G401.6 (cell line): Measurements from ENCODE around the gene KRTAP10-6.
"Not testable (repeated sequence)": the region's sequence is repeated elsewhere in the genome, so short reads cannot be mapped to it uniquely, and the experiment has no call there.

Experiments
- FAIRE-seq: peaks from 2 replicates; lab custom pipeline; 2012; peaks lifted over from hg19 to GRCh38; lab: Jason Lieb, UNC

KRTAP10-6 gene

DNA sequence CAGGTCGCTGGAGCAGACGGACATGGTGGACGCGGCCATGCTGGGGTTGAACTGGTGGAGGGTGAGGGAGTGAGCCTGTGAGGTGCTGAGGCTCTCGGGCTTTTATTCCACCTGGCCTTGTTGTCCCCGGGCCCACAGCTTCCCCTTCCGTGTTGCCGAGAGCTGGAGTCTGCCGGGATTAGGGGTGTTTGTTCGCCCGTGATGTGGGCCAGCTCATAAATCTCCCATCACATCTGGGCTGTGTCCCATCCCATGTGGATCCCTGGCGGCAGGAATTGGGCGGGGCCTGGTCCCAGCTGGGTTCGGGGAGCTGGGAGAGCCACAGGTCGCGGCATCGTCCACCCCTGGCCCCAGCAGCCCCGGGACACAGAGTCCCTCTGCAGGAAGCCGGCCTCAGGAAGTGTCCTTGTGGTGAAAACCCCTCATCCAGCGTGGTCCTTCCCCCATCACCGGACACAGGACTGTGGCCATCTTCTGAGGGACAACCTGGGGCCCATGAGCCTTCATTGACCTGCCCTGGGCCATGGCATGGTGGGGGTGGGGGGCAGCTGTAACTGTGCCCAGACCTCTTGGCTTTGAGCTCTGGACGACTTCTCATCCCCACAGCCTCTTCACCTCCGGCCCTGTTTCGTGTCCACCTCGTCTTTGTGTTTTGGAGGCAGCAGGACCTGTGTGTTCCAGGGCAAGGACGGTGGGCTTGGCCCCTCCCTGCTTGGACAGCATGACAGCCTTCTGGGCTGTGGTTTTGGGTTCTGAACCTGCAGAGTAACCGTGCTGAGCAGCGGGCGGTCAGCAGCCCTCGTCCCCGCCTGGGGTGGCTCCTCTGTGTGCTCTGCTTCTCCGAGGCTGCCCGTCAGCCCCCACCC lies at the start of gene KRTAP10-6:
Gene KRTAP10-6 (minus strand): TSS at position 60 of the 866 bp plus-strand sequence. CDS start 21 bp downstream, at position 39.
- no peak for FAIRE-seq

DNA sequence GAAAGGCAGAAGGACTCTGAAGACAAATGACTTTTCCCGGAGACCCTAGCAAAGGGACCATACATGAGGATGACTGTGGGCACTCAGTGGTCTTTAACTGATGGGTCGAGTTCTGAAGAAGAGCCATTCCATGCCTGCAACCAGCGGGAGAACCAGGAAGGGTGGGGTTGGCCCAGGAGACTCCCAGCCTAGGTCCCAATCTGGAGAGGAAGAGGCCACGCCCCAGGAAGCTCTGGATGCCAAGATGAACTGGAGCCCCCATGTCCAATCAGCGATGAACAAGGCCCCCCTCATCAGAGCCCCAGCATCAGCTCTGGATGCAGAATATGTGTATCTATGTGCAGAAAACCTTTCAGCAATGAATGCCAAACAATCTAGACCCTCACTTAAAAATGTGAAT lies 48.5 kb upstream of the KRTAP10-6 start:
- FAIRE-seq = no peak

GRCh38 chr21:44639331-44639655 lies 47.0 kb upstream of the KRTAP10-6 start:
- no peak for FAIRE-seq

DNA sequence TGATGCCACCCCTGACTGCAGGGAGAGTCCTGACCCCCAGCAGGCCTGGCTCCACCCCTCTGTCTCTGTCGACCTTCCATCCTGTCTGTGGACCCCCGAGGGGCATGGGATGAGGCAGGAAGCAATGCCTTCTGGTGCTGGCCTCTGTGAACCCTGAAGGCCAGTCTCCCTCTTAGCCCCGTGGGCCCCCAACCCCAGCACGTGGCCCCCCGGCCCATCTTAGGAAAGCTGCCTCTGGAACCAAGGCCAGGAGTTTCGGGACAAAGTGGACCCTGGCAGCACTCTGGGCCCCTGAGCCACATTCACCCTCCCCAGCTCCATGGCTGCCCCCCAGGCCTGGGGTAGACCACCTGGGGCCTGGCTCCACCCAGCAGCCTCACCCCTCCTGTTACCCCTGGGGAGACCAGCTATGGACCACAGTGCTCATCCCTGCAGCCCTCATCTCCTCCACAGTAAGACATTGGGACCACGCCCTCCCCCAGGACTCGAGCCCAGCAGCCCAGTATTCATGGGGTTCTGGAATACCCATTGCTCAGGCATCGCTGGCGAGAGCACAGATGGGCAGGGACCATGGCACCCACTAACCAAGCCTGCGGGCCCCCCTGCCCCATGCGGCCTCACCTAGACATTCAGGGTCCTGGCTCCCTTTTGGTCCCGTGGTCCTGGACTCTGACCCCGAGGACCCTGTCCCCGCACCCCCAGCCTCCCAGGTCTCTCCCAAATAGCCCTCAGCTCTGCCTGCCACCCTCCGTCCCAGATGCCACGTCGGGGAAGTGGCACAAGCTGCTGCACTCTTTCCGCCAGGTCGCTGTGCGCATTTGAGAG lies 46.4 kb upstream of the KRTAP10-6 start:
- FAIRE-seq = not testable (repeated sequence)

- FAIRE-seq = not testable (repeated sequence)
Observed at GRCh38 chr21:44637851-44638348, 45.6 kb upstream of the KRTAP10-6 start.

DNA sequence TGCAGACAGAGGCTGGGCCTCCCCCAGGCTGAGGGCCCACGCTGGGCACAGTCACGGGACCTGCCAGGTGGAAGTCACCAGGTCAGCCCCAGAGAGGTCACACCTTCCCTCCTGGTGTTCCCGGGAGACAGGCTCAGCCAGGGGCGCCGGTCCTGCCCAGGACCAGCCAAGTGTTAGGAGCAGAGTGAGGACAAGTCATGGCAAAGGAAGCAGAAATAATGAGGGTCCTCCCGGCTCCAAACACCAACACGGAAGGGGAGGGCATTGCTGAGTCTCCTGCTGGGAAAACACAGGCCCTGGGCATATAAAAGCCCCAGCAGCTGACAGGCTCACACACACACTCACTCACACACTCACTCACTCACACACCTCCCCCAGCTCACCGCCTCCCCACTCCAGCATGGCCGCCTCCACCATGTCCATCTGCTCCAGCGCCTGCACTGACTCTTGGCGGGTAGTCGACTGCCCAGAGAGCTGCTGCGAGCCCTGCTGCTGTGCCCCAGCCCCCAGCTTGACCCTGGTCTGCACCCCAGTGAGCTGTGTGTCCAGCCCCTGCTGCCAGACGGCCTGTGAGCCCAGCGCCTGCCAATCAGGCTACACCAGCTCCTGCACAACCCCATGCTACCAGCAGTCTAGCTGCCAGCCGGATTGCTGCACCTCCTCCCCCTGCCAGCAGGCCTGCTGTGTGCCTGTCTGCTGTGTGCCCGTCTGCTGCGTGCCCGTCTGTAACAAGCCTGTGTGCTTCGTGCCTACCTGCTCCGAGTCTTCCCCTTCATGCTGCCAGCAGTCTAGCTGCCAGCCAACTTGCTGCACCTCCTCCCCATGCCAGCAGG lies 44.9 kb upstream of the KRTAP10-6 start, which contains the start of gene KRTAP10-10:
Gene KRTAP10-10 (plus strand): TSS at position 339 of the 833 bp plus-strand sequence. CDS start 62 bp downstream, at position 401.
- FAIRE-seq = no peak

DNA sequence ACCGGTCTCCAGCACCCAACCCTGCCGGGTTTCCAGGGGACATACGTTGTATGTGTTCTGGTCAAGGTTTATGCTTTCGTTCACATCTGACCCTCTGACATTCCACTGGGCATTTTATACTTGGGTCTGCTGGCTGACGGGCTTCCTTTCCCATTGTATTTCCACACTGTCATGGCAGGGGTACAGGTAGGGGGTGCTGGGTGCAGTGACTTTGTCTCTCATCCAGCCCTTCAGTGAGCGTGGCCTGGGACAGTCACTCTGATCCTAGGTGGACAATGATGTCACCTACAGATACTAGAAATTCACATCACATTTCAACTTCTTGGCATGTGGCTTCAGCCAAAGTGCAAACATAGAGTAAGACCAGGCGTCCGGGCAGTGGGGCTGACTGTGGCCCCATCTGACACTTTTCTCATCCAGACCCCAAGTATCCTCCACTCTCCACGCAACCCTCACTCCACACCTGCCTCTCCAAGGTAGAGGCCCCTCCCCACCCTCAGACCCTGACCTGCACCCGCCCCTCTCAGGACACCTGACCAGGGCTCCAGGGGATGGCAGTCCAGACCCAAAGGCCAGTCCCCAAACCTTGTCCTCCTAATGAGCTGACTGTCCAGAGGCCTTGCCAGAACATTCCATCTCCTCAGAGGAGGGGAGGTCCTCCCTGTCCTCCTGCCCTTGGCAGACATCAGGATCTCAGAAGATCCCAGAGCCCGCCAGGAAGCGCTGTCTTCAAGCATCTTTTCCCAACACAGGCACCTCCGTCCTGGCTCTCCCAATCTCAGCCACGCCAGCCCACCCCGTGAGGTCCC lies 44.1 kb upstream of the KRTAP10-6 start:
- FAIRE-seq = no peak

DNA sequence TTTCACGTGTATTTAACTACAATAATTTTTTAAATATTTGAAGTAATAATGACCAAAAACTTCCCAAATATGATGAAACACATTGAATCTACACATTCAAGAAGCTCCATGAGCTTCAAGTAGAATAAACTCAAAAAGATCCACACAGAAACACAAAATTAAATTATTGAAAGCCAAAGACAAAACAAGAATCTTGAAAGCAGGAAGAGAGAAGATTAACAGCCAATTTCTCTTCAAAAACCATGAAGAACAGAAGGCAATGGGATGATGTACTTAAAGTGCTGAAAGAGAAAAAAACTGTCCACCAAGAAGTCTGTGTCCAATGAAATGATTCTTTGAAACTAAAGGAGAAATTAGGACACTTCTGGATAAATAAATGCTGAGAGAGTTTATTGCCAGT lies 39.8 kb upstream of the KRTAP10-6 start:
- no peak for FAIRE-seq

GRCh38 chr21:44630440-44630839 lies 38.1 kb upstream of the KRTAP10-6 start:
- no peak for FAIRE-seq

DNA sequence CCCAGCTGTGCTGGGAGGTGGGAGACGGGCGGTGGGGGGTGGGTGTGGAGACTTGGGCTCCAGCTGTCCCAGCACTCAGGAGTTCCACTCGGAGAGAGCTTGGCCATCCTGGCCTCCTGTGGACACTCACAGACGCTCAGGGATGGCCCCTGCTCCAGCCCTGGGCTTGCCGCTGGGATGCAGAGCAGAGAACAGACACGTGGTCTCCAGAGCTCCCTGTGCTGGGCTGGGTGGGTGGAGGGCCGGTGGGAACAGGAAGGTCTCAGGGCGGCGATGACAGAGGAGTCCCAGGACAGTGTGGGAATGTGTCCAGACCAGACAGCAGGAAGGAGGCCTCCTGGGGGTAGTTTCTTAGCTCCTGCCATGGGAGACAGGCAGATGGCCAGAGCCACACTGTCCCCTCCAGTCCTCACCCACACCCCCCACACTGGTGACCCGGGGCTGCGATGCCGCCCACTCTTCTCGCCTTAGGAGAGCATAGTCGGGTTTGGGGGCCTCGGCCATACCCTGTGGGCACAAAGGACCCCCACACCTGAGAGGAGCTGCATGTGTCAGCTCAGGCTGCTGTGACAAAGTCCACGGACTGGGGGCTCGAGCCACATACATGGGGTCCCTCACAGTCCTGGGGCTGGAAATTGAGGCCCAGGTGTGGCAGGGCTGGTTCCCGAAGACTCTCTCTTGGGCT lies 36.5 kb upstream of the KRTAP10-6 start:
- no peak for FAIRE-seq

- not testable (repeated sequence) for FAIRE-seq
Observed at GRCh38 chr21:44627831-44628233, 35.5 kb upstream of the KRTAP10-6 start.

DNA sequence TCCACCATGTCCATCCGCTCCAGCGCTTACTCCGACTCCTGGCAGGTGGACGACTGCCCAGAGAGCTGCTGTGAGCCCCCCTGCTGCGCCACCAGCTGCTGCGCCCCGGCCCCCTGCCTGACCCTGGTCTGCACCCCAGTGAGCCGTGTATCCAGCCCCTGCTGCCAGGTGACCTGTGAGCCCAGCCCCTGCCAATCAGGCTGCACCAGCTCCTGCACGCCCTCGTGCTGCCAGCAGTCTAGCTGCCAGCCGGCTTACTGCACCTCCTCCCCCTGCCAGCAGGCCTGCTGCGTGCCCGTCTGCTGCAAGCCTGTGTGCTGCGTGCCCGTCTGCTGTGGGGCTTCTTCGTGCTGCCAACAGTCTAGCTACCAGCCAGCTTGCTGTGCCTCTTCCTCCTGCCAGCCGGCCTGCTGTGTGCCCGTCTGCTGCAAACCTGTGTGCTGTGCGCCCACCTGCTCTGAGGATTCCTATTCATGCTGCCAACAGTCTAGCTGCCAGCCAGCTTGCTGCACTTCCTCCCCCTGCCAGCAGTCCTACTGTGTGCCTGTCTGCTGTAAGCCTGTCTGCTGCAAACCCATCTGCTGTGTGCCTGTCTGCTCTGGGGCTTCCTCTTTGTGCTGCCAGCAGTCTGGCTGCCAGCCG lies 35.0 kb upstream of the KRTAP10-6 start:
- not testable (repeated sequence) for FAIRE-seq

DNA sequence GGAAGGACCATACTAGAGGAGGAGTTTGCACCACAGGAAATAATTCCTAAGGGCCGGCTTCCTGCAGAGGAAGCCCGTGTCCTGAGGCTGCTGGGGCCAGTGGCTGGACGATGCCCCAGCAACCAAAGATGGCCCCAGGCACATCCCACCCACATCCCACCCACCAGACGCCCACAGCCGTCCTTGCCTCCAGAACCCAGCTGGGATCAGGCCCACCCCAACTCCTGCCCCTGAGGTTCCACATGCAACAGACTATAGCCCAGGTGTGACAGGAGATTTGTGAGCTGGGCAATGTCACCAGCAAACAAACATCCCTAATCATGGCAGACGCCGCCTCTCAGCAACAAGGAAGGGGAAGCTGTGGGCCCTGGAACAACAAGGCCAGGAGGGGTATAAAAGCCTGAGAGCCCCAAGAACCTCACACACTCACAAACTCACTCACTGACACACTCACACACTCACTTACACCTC lies 34.4 kb upstream of the KRTAP10-6 start, which contains the start of gene KRTAP10-9:
Gene KRTAP10-9 (plus strand): TSS at position 421 of the 471 bp plus-strand sequence. CDS start 79 bp downstream, outside the sequence.
- no peak for FAIRE-seq

- FAIRE-seq = no peak
Observed at GRCh38 chr21:44626262-44626661, 34.0 kb upstream of the KRTAP10-6 start.

GRCh38 chr21:44625756-44626155 lies 33.5 kb upstream of the KRTAP10-6 start:
- no peak for FAIRE-seq

DNA sequence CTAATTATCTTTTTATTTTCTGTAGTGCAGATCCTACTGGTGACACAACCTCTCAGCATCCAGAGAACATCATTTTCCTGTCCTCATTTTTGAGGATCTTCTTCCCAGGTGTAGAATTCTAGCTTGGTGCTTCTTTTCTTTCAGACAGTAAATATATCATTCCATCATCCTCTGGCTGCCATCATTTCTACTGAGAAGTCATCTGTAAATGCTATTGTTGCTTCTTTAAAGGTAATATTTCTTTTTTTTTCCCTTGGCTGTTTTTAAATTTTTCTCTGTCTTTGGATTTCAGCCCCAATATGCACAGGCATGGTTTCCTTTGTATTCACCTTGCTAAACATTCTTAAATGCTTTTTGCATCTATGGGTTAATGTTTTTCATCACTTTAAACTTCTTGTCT lies 31.3 kb upstream of the KRTAP10-6 start:
- no peak for FAIRE-seq

DNA sequence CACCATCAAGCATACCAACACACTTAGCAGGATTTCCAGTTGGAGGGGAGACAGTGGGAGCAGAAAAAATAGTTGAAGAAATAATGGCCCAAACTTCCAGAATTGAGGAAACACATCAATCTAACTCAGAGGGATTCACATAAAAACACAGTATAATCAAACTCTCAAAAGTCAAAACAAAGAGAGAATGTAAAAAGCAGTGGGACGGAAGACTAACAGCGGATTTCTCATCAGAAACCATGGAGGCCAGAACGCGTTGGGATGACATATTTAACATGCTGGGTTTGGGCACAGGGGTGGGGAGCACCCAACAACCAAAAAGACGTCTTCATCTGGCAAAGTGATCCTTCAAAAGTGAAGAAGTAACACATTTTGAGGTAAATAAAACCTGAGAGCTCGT lies 27.6 kb upstream of the KRTAP10-6 start:
- FAIRE-seq = no peak

- no peak for FAIRE-seq
Observed at GRCh38 chr21:44618909-44619308, 26.6 kb upstream of the KRTAP10-6 start.

DNA sequence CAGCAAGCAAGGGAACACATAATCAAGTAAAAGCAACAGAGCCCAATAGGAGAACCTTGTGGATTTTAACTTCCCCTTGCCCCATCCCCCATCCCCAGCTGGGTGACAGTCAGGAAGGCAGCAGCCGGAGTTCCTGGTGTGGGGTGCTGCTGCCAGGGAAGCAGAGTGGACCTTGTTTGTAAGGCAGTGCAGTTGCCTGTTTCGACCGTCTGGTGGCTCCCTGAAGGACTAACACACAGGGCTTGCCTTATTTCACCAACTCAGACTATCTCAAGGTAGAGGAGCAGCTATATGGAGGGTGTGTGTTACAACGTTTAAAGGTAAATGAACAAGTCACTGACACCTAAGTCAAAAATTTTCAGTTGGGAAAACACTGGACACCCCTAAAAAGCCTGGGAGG lies 26.2 kb upstream of the KRTAP10-6 start:
- FAIRE-seq = no peak

DNA sequence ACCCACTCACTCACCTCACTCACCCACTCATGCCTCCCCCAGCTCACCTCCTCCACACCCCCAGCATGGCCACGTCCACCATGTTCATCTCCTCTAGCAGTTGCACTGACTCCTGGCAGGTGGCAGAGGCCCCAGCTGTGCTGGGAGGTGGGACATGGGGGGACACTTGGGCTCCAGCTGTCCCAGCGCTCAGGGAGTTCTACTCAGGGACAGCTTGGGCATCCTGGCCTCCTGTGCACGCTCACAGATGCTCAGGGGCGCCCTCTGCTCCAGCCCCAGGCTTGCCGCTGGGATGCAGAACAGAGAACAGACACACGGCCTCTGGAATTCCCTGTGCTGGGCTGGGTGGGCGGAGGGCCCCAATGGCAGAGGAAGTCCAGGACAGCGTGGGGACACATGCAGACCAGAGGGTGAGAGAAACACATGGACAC lies 24.8 kb upstream of the KRTAP10-6 start:
- no peak for FAIRE-seq
